Activated T-cell treated with anti-CD3 and anti-CD28 coated beads for 4 hours (primary cell): ENCODE measurements around the gene LYPD3.

Experiments
- DNase-seq: peaks from one replicate; pipeline ENCODE4 v3.0.0-alpha.2; 2020

The LYPD3 gene

GRCh38 chr19:43430142-43430710 is 35.2 kb downstream of the LYPD3 start:
- no peak for DNase-seq

- DNase-seq, result no peak
Measured at GRCh38 chr19:43429395-43429794, 36.0 kb downstream of the LYPD3 start.

GRCh38 chr19:43425567-43426392 is 39.6 kb downstream of the LYPD3 start:
- DNase-seq, result no peak

- DNase-seq, result no peak
Measured at GRCh38 chr19:43423779-43424178, 41.6 kb downstream of the LYPD3 start.

GRCh38 chr19:43422689-43423066 is 42.7 kb downstream of the LYPD3 start:
- DNase-seq, result no peak

GRCh38 chr19:43422000-43422688 is 43.3 kb downstream of the LYPD3 start:
- no peak for DNase-seq

DNA sequence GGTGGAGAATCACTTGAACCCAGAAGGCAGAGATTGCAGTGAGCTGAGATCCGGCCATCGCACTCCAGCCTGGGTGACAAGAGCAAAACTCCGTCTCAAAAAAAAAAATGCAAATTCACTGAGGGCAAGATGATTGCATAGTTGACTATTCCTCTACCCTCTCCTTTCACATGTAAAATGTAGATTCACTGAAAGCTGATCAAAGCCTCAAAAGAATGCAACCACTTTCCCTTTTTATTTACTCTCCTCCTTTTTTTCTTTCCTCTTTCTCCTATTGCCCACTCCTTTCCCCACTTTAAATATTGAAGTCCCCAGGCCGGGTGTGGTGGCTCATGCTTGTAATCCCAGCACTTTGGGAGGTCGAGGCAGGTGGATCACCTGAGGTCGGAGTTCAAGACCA is 44.5 kb downstream of the LYPD3 start:
- DNase-seq, result no peak

GRCh38 chr19:43416951-43417623 is 48.3 kb downstream of the LYPD3 start:
- DNase-seq, result no peak

DNA sequence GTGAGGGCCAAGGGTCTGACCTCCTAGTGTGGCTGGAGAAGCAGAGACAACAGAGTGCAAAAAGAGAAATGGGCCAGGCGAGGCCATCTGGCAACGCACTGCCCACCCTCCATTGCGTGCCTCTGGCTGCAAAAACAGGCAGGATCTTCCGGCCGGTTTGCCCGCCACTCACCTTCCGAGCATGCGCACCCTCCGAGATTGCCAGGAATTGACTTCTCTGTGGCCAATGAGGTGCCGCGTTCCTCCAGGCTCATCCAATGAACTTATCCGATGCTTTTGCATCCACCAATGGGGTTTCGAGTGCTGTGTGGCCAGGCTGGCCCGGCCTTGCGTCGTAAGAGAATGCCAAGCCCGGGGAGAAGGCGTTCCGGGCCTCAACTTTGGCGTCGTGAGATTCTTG is 50.9 kb downstream of the LYPD3 start, which contains the start of gene TEX101:
Gene TEX101, plus strand, starts transcription at position 337 of the 400 bp plus-strand sequence. CDS start 1,030 bp downstream, outside the sequence.
- no peak for DNase-seq

DNA sequence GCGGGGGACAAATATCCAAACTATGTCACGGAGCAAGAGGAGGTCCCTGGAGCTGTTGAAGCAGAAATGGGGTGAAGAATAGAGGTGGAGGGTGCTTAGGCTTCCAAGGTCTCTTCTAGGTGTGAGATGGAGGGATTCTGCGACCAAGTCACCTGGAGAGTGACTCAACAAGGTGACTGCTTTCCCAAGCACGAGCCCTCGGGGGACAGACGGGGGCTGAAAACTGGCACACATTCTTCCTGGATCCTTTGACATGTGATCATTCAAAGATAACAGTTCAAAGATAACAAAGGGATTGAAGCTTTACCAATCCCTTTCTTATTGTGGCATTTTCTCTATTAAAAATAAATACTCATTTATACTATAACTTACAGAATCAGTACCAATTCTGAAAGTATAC is 53.0 kb downstream of the LYPD3 start:
- no peak for DNase-seq
